Progenitor cell of endocrine pancreas (in vitro differentiated cells): ENCODE measurements around the gene CDH4. TPM values are rescaled to one million over a fixed set of nuclear protein-coding genes. Genes with fewer than 3 reads are reported as not detected.

ENCODE experiments used
- DNase-seq: peaks from one replicate; pipeline ENCODE4 v3.0.0; 2021; ENCODE audit warnings: low spot score; ENCODE audit not compliant: unreplicated experiment
- H3K27ac Mint-ChIP-seq: 2 replicates; pipeline ENCODE4 v1.8.0; 2021; ENCODE audit warnings: mild to moderate bottlenecking, moderate library complexity, mixed read lengths
- H3K27me3 Mint-ChIP-seq: 2 replicates; pipeline ENCODE4 v1.8.0; 2021; ENCODE audit warnings: mixed read lengths
- H3K36me3 Mint-ChIP-seq: 2 replicates; pipeline ENCODE4 v1.8.0; 2022; ENCODE audit warnings: mixed read lengths; ENCODE audit not compliant: insufficient read depth
- H3K4me1 Mint-ChIP-seq: 2 replicates; pipeline ENCODE4 v1.8.0; 2021; ENCODE audit warnings: low read depth, mixed read lengths
- H3K4me3 Mint-ChIP-seq: 2 replicates; pipeline ENCODE4 v1.8.0; 2021; ENCODE audit warnings: low read depth, mild to moderate bottlenecking, moderate library complexity, mixed read lengths
- H3K9me3 Mint-ChIP-seq: 2 replicates; pipeline ENCODE4 v1.8.0; 2021; ENCODE audit warnings: low read depth, mixed read lengths
- CTCF ChIP-seq: fragments of 200-600 bp; sonication (generic); IDR thresholded peaks from one replicate; pipeline ENCODE4 v1.5.0; 2021; ENCODE audit warnings: antibody characterized with exemption, mild to moderate bottlenecking; ENCODE audit not compliant: unreplicated experiment
- total RNA-seq: library from RNA; stranded (reverse); gene quantifications from 2 replicates; pipeline ENCODE4 v1.2.1, GENCODE V29; 2021

The CDH4 gene
- total RNA-seq, 1 donor from 2014 or later: 0.43 TPM

- no peak for TF ChIP-seq CTCF
- H3K9me3 Mint-ChIP-seq: no peaks in the 10 kb centered on the region
- peaks cover 5% of the 10 kb centered on the region for H3K27me3 Mint-ChIP-seq
- no peak overlapping the region for H3K4me3 Mint-ChIP-seq
- no peaks in the 10 kb centered on the region for H3K4me1 Mint-ChIP-seq
- H3K27ac Mint-ChIP-seq: no peak overlapping the region
- H3K36me3 Mint-ChIP-seq: no peaks in the 10 kb centered on the region
- no peak for DNase-seq
Observed at GRCh38 chr20:61661025-61661424, 409.0 kb downstream of the CDH4 start.

GRCh38 chr20:61661583-61661982, 409.5 kb downstream of the CDH4 start:
- peaks cover 5% of the 10 kb centered on the region for H3K27me3 Mint-ChIP-seq
- no peak for DNase-seq
- no peak overlapping the region for H3K27ac Mint-ChIP-seq
- no peak overlapping the region for H3K4me3 Mint-ChIP-seq
- TF ChIP-seq CTCF: no peak
- H3K36me3 Mint-ChIP-seq: no peaks in the 10 kb centered on the region
- no peaks in the 10 kb centered on the region for H3K9me3 Mint-ChIP-seq
- no peaks in the 10 kb centered on the region for H3K4me1 Mint-ChIP-seq

- H3K36me3 Mint-ChIP-seq: no peaks in the 10 kb centered on the region
- H3K27me3 Mint-ChIP-seq: peaks cover 1% of the 10 kb centered on the region
- no peak overlapping the region for H3K27ac Mint-ChIP-seq
- no peaks in the 10 kb centered on the region for H3K4me1 Mint-ChIP-seq
- H3K4me3 Mint-ChIP-seq: no peak overlapping the region
- no peaks in the 10 kb centered on the region for H3K9me3 Mint-ChIP-seq
- TF ChIP-seq CTCF: peak; percentile 27
- no peak for DNase-seq
Observed at GRCh38 chr20:61662226-61662967, 410.3 kb downstream of the CDH4 start.

GRCh38 chr20:61662968-61663331, 410.9 kb downstream of the CDH4 start:
- Mint-ChIP-seq H3K27ac (no peak overlapping the region), H3K36me3 (no peaks in the 10 kb centered on the region), H3K27me3 (no peaks in the 10 kb centered on the region), H3K4me3 (no peak overlapping the region), H3K9me3 (no peaks in the 10 kb centered on the region), H3K4me1 (no peaks in the 10 kb centered on the region)
- DNase-seq: no peak
- TF ChIP-seq CTCF: no peak

- no peak for DNase-seq
- Mint-ChIP-seq H3K9me3 (no peaks in the 10 kb centered on the region), H3K4me3 (no peak overlapping the region), H3K27ac (no peak overlapping the region), H3K4me1 (no peaks in the 10 kb centered on the region), H3K27me3 (peaks cover 2% of the 10 kb centered on the region), H3K36me3 (no peaks in the 10 kb centered on the region)
- TF ChIP-seq CTCF: no peak
Observed at GRCh38 chr20:61663521-61664425, 411.7 kb downstream of the CDH4 start.
